HepG2 (cell line): Measurements from ENCODE around the gene IFI35. TPM values are rescaled to one million over a fixed set of nuclear protein-coding genes. Genes with fewer than 3 reads are reported as not detected.

ENCODE experiments used
- ATAC-seq: fragments of 200-7000 bp; cut with Tn5 transposase; 3 replicates; pipeline ENCODE4 v1.9.1; 2020; ENCODE audit warnings: mild to moderate bottlenecking, moderate library complexity
- BruUV-seq: library from RNA; stranded (reverse); fragments of 400-500 nt; replicated peaks from 2 replicates; lab custom pipeline; 2021; lab: Mats Ljungman, UMichigan
- CTCF ChIA-PET: fragments of 300-600 bp; formaldehyde crosslinking; extraction: SDS; loops from one replicate; lab custom pipeline; 2021; ENCODE audit warnings: low total read pairs, inconsistent platforms, low intra/inter-chr PET ratio; lab: Yijun Ruan, JAX
- POLR2A ChIA-PET: fragments of 350-600 bp; sonication (Branson Sonifier 250); formaldehyde crosslinking; loops from one replicate; lab custom pipeline; 2020; ENCODE audit warnings: antibody characterized with exemption, inconsistent platforms; lab: Yijun Ruan, JAX
- DNase-seq: peaks from one replicate; pipeline ENCODE4 v3.0.0-alpha.2; 2015; ENCODE audit warnings: low spot score
- FAIRE-seq: peaks from 3 replicates; lab custom pipeline; 2011; peaks lifted over from hg19 to GRCh38; lab: Jason Lieb, UNC
- H2AFZ ChIP-seq: one replicate; pipeline ENCODE4 v1.6.1; 2011; ENCODE audit warnings: low read length, inconsistent platforms
- H3K27ac ChIP-seq: fragments of 300-600 bp; 3 replicates; pipeline ENCODE4 v1.8.0; 2011; ENCODE audit warnings: mixed run types, mild to moderate bottlenecking, mixed read lengths, low read length, inconsistent platforms; ENCODE audit not compliant: insufficient read depth; ENCODE audit errors: extremely low read length
- H3K27me3 ChIP-seq, 2 experiments: fragments of 200-600 bp in 1 of 2; 2 replicates in 1 of 2; 3 replicates in 1 of 2; pipeline versions ENCODE4 v1.6.0 to v1.8.0; 2011; ENCODE audit warnings: low read length in 2 of 2, mild to moderate bottlenecking in 2 of 2, moderate library complexity in 2 of 2, inconsistent platforms in 1 of 2; ENCODE audit not compliant: insufficient read depth in 2 of 2, control insufficient read depth in 1 of 2
- H3K36me3 ChIP-seq, 2 experiments: fragments of 200-600 bp in 1 of 2; replicated peaks in 1 of 2; 2 replicates in 1 of 2; 3 replicates in 1 of 2; pipeline versions ENCODE4 v1.5.1 to v1.8.0; 2011; ENCODE audit warnings: low read length in 2 of 2, inconsistent platforms in 1 of 2; ENCODE audit not compliant: insufficient read depth in 2 of 2, control insufficient read depth in 1 of 2
- H3K4me1 ChIP-seq: 2 replicates; pipeline ENCODE4 v1.5.1; 2012; ENCODE audit warnings: low read length, inconsistent platforms; ENCODE audit not compliant: insufficient read depth
- H3K4me2 ChIP-seq: 2 replicates; pipeline ENCODE4 v1.6.0; 2011; ENCODE audit warnings: low read depth, low read length, inconsistent platforms
- H3K4me3 ChIP-seq, 3 experiments: fragments of 200-600 bp in 1 of 3; sonication (generic), shearing (Covaris generic) in 1 of 3; replicated peaks in 1 of 3; 2 replicates each; pipeline ENCODE4 v1.5.1; 2011 to 2016; ENCODE audit warnings: low read length in 3 of 3, inconsistent platforms in 2 of 3, low read depth in 2 of 3, mild to moderate bottlenecking in 2 of 3, control low read depth in 1 of 3, mixed read lengths in 1 of 3; ENCODE audit not compliant: insufficient read depth in 1 of 3
- H3K79me2 ChIP-seq: one replicate; pipeline ENCODE4 v1.6.1; 2011; ENCODE audit warnings: low read length, inconsistent platforms; ENCODE audit not compliant: insufficient read depth
- H3K9ac ChIP-seq: 2 replicates; pipeline ENCODE4 v1.6.0; 2011; ENCODE audit warnings: mild to moderate bottlenecking, low read depth, low read length, inconsistent platforms; ENCODE audit not compliant: insufficient read depth
- H3K9me3 ChIP-seq: 2 replicates; pipeline ENCODE4 v1.5.1; 2012; ENCODE audit warnings: mild to moderate bottlenecking, low read length
- H4K20me1 ChIP-seq: 2 replicates; pipeline ENCODE4 v1.6.0; 2011; ENCODE audit warnings: inconsistent platforms, mild to moderate bottlenecking, low read length, moderate library complexity; ENCODE audit not compliant: insufficient read depth
- AKAP8 ChIP-seq: sonication (generic); formaldehyde crosslinking; IDR thresholded peaks from 2 replicates; pipeline ENCODE4 v1.5.1; 2020; ENCODE audit warnings: mild to moderate bottlenecking, missing genetic modification reagents
- DNMT3B ChIP-seq: conservative IDR thresholded peaks from 2 replicates; pipeline ENCODE4 v1.6.1; 2016; ENCODE audit warnings: missing biosample characterization, control low read depth
- GLMP ChIP-seq: sonication (generic); formaldehyde crosslinking; IDR thresholded peaks from 2 replicates; pipeline ENCODE4 v1.9.0; 2021; ENCODE audit warnings: missing genetic modification reagents, mild to moderate bottlenecking, borderline replicate concordance
- NFYC ChIP-seq: IDR thresholded peaks from 2 replicates; pipeline ENCODE4 v1.6.1; 2016; ENCODE audit warnings: missing genetic modification reagents, missing compliant biosample characterization
- PBX2 ChIP-seq: IDR thresholded peaks from 2 replicates; pipeline ENCODE4 v1.6.1; 2016; ENCODE audit warnings: control low read depth
- POLR2AphosphoS2 ChIP-seq: IDR thresholded peaks from 2 replicates; pipeline ENCODE4 v1.6.1; 2011; ENCODE audit warnings: low read depth, low read length, improper control_type of control experiment
- SRY ChIP-seq: sonication (generic); formaldehyde crosslinking; IDR thresholded peaks from 2 replicates; pipeline ENCODE4 v1.8.0; 2022; ENCODE audit warnings: mild to moderate bottlenecking, missing genetic modification reagents
- TAF15 ChIP-seq: fragments of 200-400 bp; formaldehyde crosslinking; IDR thresholded peaks from one replicate; pipeline ENCODE4 v1.6.1; 2018; ENCODE audit warnings: mild to moderate bottlenecking, low read depth, low read length; ENCODE audit not compliant: poor library complexity, severe bottlenecking
- ZFP41 ChIP-seq: sonication (generic); formaldehyde crosslinking; IDR thresholded peaks from 2 replicates; pipeline ENCODE4 v1.4.0; 2020; ENCODE audit warnings: mild to moderate bottlenecking, missing genetic modification reagents, borderline replicate concordance
- ZNF292 ChIP-seq: sonication (generic); formaldehyde crosslinking; IDR thresholded peaks from 2 replicates; pipeline ENCODE4 v1.8.1; 2022; ENCODE audit warnings: mild to moderate bottlenecking, low read depth, missing genetic modification reagents, borderline replicate concordance
- ZNF33A ChIP-seq: sonication (generic); formaldehyde crosslinking; IDR thresholded peaks from 2 replicates; pipeline ENCODE4 v1.5.1; 2020; ENCODE audit warnings: missing genetic modification reagents, mild to moderate bottlenecking, moderate library complexity, borderline replicate concordance
- ZNF44 ChIP-seq: sonication (generic); formaldehyde crosslinking; IDR thresholded peaks from 2 replicates; pipeline ENCODE4 v1.5.1; 2020; ENCODE audit warnings: mild to moderate bottlenecking, missing genetic modification reagents
- ZNF441 ChIP-seq: sonication (generic); formaldehyde crosslinking; IDR thresholded peaks from 2 replicates; pipeline ENCODE4 v1.7.0; 2021; ENCODE audit warnings: missing genetic modification reagents, borderline replicate concordance
- ZNF530 ChIP-seq: sonication (generic); formaldehyde crosslinking; IDR thresholded peaks from 2 replicates; pipeline ENCODE4 v1.5.0; 2020; ENCODE audit warnings: low read depth, mild to moderate bottlenecking, missing genetic modification reagents
- ZNF550 ChIP-seq: sonication (generic); formaldehyde crosslinking; IDR thresholded peaks from 2 replicates; pipeline ENCODE4 v1.4.0; 2020; ENCODE audit warnings: mild to moderate bottlenecking, missing genetic modification reagents, borderline replicate concordance
- ZNF615 ChIP-seq: sonication (generic); formaldehyde crosslinking; IDR thresholded peaks from 2 replicates; pipeline ENCODE4 v1.5.0; 2020; ENCODE audit warnings: mild to moderate bottlenecking, missing genetic modification reagents, borderline replicate concordance
- ZNF724P ChIP-seq: sonication (generic); formaldehyde crosslinking; IDR thresholded peaks from 2 replicates; pipeline ENCODE4 v1.8.0; 2022; ENCODE audit warnings: missing genetic modification reagents, borderline replicate concordance
- ZNF766 ChIP-seq: sonication (generic); formaldehyde crosslinking; IDR thresholded peaks from 2 replicates; pipeline ENCODE4 v1.5.0; 2020; ENCODE audit warnings: missing genetic modification reagents, borderline replicate concordance
- ZSCAN30 ChIP-seq: sonication (generic); formaldehyde crosslinking; IDR thresholded peaks from 2 replicates; pipeline ENCODE4 v1.5.0; 2020; ENCODE audit warnings: mild to moderate bottlenecking, missing genetic modification reagents
- WGBS: methylation state at CpG from one replicate; pipeline ENCODE4 v1.1.6; 2017; ENCODE audit warnings: low lambda C conversion rate; 5-methylcytosine and 5-hydroxymethylcytosine counted together
- in situ Hi-C: cut with HindIII; loops from 2 replicates; pipeline ENCODE4 v1.10.0; 2017; ENCODE audit warnings: low pct_unique_long_range_greater_than_20kb; ENCODE audit not compliant: extremely low pct_ligation_motif_present
- intact Hi-C: fragments of 100-400 bp; cut with micrococcal nuclease; formaldehyde crosslinking; loops from one replicate; pipeline ENCODE4 v1.10.0; 2022; ENCODE audit not compliant: unreplicated experiment
- polyA plus RNA-seq, 8 experiments: library from polyadenylated mRNA; depleted of rRNA in 3 of 8; stranded (reverse) in 7 of 8; unstranded in 1 of 8; fragments of >200 nt; fragmentation: Illumina TruSeq in 4 of 8; extraction: Trizol in 4 of 8; gene quantifications; 2 replicates each; pipeline versions ENCODE4 v1.2.1 to v1.2.3, GENCODE V29; 2011 to 2016; ENCODE audit warnings: low read depth in 4 of 8, missing spikeins in 1 of 8, mixed read lengths in 1 of 8; ENCODE audit not compliant: insufficient read depth in 1 of 8
- total RNA-seq, 5 experiments: library from RNA; depleted of rRNA; stranded (reverse); fragments of >200 nt; fragmentation: Illumina TruSeq; extraction: Trizol; gene quantifications; 2 replicates each; pipeline ENCODE4 v1.2.3, GENCODE V29; 2016; ENCODE audit warnings: low read depth in 1 of 5

Gene IFI35
- total and polyA plus RNA-seq, 2 of the 13 experiments (the other 11 are each of a cell fraction or from before 2014, with no cell fraction given), result 28.9 to 38.1 TPM

GRCh38 chr17:42997984-42998938 is 8.3 kb upstream of the IFI35 start, which contains the start of gene RPL27 (continued):
- no peak for TF ChIP-seq ZNF441 (CRISPR knock-in tag)

GRCh38 chr17:42999003-42999525 is 7.5 kb upstream of the IFI35 start:
- H3K27ac ChIP-seq, result peak overlapping the region; percentile 94
- H3K4me1 ChIP-seq, result peaks cover 56% of the 10 kb centered on the region
- ChIA-PET POLR2A (interaction anchor here (1.1 to 3.2 kb wide), 33 partner anchors 11 to 459 kb away, joined by 3 to 162 read pairs (median 14); partner anchors contain the start of genes BECN1, BRCA1, CNTD1 and COA3), CTCF (no interaction called here)
- H3K9ac ChIP-seq, result peak overlapping the region; percentile 99
- no peak overlapping the region for H2AFZ ChIP-seq
- intact Hi-C loops (loop anchor here (2.0 to 5.0 kb wide), 3 partner anchors 18 to 167 kb away; partner anchors contain the start of genes PSME3, PTGES3L and RUNDC1), in situ Hi-C loops (no loop called here)
- 4% methylated on average over 10 of the region's 10 CpGs for WGBS
- peaks cover 14 to 33% of the 10 kb centered on the region in 2 experiments for H3K36me3 ChIP-seq
- no peaks in the 10 kb centered on the region for H3K9me3 ChIP-seq
- DNase-seq (no peak), FAIRE-seq (no peak), ATAC-seq (no peak)
- H3K27me3 ChIP-seq, result no peaks in the 10 kb centered on the region; a peak in 1 of 5 replicates
- peak overlapping the region; percentile 81 to 95 (median 92) for H3K4me3 ChIP-seq
- peaks cover 21% of the 10 kb centered on the region for H3K79me2 ChIP-seq
- no TSS peak for BruUV-seq
- peak overlapping the region; percentile 99 for H3K4me2 ChIP-seq
- peaks cover 27% of the 10 kb centered on the region for H4K20me1 ChIP-seq
- TF ChIP-seq ZNF530 (CRISPR knock-in tag), result no peak
- TF ChIP-seq AKAP8 (CRISPR knock-in tag), result peak; percentile 43; the same call in 1 of the 2 replicates
- 0 out of 2 replicates have a peak, but pooled peaks have one; percentile 51 for TF ChIP-seq ZSCAN30 (CRISPR knock-in tag)
- no peak for TF ChIP-seq ZNF33A (CRISPR knock-in tag)
- no peak for TF ChIP-seq ZFP41 (CRISPR knock-in tag)
- 0 out of 2 replicates have a peak, but pooled peaks have one; percentile 15 for TF ChIP-seq ZNF766 (CRISPR knock-in tag)
- TF ChIP-seq DNMT3B (CRISPR knock-in tag), result 0 out of 2 replicates have a peak, but pooled peaks have one; percentile 68
- TF ChIP-seq POLR2AphosphoS2, result 0 out of 2 replicates have a peak, but pooled peaks have one; percentile 43
- no peak for TF ChIP-seq NFYC (CRISPR knock-in tag)
- no peak for TF ChIP-seq ZNF724P (CRISPR knock-in tag)
- no peak for TF ChIP-seq ZNF292 (CRISPR knock-in tag)
- no peak for TF ChIP-seq TAF15
- TF ChIP-seq GLMP, result peak; percentile 58; the same call in 1 of the 2 replicates
- TF ChIP-seq ZNF550 (CRISPR knock-in tag), result no peak
- TF ChIP-seq ZNF615 (CRISPR knock-in tag), result 0 out of 2 replicates have a peak, but pooled peaks have one; percentile 60
- TF ChIP-seq SRY (CRISPR knock-in tag), result no peak
- TF ChIP-seq ZNF44, result 0 out of 2 replicates have a peak, but pooled peaks have one; percentile 0
- no peak for TF ChIP-seq PBX2 (CRISPR knock-in tag)
